Measurements from ENCODE around the gene RRAGD.

DNA sequence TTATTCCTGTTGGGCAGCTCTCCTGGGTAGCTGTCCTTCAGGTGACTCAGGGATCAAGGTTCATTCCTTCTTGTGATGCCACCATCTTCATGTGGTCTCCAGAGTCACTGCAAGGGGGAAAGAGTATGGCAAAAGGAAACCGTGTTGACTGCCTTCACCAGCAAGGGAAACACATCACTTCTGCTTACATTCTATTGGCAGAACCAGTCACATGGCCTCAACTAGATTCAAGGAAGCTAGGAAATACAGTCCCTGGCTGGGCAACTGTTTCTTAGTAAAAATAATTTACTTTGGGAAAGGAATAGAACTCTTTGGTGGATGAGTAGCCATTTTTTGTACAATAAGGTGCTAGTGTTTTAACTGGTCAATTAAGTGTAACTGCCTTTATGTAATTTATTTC, 26.2 kb upstream of the RRAGD start:
- TF ChIP-seq YY1 (IDR thresholded peaks at IDR 0.05; ENCODE audit: insufficient read depth, insufficient read length) (no peak), ZNF274 (IDR thresholded peaks at IDR 0.05; ENCODE audit: low read depth, low read length) (no peak), SUZ12 (IDR thresholded peaks at IDR 0.05; ENCODE audit: extremely low read depth, insufficient read depth, insufficient read length) (no peak)

Data from NT2/D1 (cell line).